A673 (cell line): ENCODE measurements around the gene CDKN2B-AS1.

ENCODE experiments used
- CTCF ChIP-seq: fragments of 300-800, 200-600 bp; sonication (generic); conservative IDR thresholded peaks from 2 replicates; pipeline ENCODE4 v1.5.1; 2017; ENCODE audit warnings: low read depth, mild to moderate bottlenecking, antibody characterized with exemption, low read length, moderate library complexity, mixed read lengths
- EZH2 ChIP-seq: fragments of 200-600 bp; sonication (generic); IDR thresholded peaks from 2 replicates; pipeline ENCODE4 v1.6.1; 2017; ENCODE audit warnings: borderline replicate concordance, low read depth, mild to moderate bottlenecking, mixed read lengths, antibody characterized with exemption, low read length; ENCODE audit not compliant: poor library complexity, severe bottlenecking

- TF ChIP-seq CTCF: no peak
- no peak for TF ChIP-seq EZH2
These were observed 19.7 kb upstream of the CDKN2B-AS1 start for GRCh38 chr9:21974722-21975409.
